BJ (cell line): ENCODE data around the gene NQO2. TPM values are rescaled to one million over a fixed set of nuclear protein-coding genes. Genes with fewer than 3 reads are reported as not detected.
"Not testable (repeated sequence)": the region's sequence is repeated elsewhere in the genome, so short reads cannot be mapped to it uniquely, and the experiment has no call there.

ENCODE experiments used
- CTCF ChIA-PET: fragments of 350-600 bp; formaldehyde crosslinking; extraction: SDS; loops from one replicate; lab custom pipeline; 2021; ENCODE audit warnings: antibody characterized with exemption, inconsistent platforms; lab: Yijun Ruan, JAX
- POLR2A ChIA-PET: fragments of 300-600 bp; sonication (Branson Sonifier 250); formaldehyde crosslinking; extraction: SDS; loops from one replicate; lab custom pipeline; 2021; ENCODE audit warnings: antibody characterized with exemption; lab: Charles Lee
- DNase-seq: peaks from one replicate; pipeline ENCODE4 v3.0.0-alpha.2; 2011; ENCODE audit warnings: low read depth
- H3K27me3 ChIP-seq: 2 replicates; pipeline ENCODE4 v1.6.0; 2011; ENCODE audit warnings: low read length; ENCODE audit not compliant: control insufficient read depth, insufficient read depth
- H3K36me3 ChIP-seq: 2 replicates; pipeline ENCODE4 v1.5.1; 2011; ENCODE audit warnings: low read length; ENCODE audit not compliant: control insufficient read depth, insufficient read depth
- H3K4me3 ChIP-seq: 2 replicates; pipeline ENCODE4 v1.5.1; 2011; ENCODE audit warnings: low read depth, mild to moderate bottlenecking, control low read depth, low read length
- polyA plus RNA-seq: library from polyadenylated mRNA; depleted of rRNA; stranded (reverse); fragments of >200 nt; gene quantifications from 2 replicates; pipeline ENCODE4 v1.2.3, GENCODE V29; 2011
- TF ChIP-seq, protein P1 (sequence below): IDR thresholded peaks from 2 replicates; pipeline ENCODE4 v1.5.1; 2011; ENCODE audit warnings: low read depth, mild to moderate bottlenecking, control low read depth, inconsistent platforms, low read length, moderate library complexity; ENCODE audit not compliant: insufficient read depth

NQO2 gene
- polyA plus RNA-seq, 1 experiment: 56.2 TPM

DNA sequence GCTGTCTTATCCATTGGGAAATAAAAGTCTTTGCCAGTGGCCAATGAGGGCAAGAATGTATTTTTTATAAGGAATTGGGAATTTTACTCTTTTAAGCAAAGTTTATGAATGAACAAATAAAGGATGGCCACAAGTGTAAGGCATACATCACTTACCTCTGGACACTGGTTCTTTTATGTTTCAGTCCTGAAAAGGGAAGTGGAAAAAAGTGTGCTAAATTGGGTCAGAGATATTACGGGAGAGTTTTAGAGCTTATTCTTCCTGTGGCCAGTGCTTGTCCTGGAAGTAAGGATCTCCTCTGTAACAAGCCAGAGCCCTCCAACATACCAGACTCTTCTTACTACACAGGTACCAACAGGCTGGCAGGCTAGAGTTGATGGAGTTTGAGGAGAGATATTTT, 46.1 kb downstream of the NQO2 start:
- peaks cover 2% of the 10 kb centered on the region; the same call in 1 of the 2 replicates for H3K27me3 ChIP-seq
- ChIA-PET CTCF (interaction anchor here (1.1 kb wide), 1 partner anchor 200 kb away, joined by 3 read pairs; no protein-coding TSS in a partner anchor), POLR2A (no interaction called here)
- TF ChIP-seq, protein P1, sequence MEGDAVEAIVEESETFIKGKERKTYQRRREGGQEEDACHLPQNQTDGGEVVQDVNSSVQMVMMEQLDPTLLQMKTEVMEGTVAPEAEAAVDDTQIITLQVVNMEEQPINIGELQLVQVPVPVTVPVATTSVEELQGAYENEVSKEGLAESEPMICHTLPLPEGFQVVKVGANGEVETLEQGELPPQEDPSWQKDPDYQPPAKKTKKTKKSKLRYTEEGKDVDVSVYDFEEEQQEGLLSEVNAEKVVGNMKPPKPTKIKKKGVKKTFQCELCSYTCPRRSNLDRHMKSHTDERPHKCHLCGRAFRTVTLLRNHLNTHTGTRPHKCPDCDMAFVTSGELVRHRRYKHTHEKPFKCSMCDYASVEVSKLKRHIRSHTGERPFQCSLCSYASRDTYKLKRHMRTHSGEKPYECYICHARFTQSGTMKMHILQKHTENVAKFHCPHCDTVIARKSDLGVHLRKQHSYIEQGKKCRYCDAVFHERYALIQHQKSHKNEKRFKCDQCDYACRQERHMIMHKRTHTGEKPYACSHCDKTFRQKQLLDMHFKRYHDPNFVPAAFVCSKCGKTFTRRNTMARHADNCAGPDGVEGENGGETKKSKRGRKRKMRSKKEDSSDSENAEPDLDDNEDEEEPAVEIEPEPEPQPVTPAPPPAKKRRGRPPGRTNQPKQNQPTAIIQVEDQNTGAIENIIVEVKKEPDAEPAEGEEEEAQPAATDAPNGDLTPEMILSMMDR: no peak
- no peak overlapping the region for H3K4me3 ChIP-seq
- no peak for DNase-seq
- no peaks in the 10 kb centered on the region for H3K36me3 ChIP-seq

DNA sequence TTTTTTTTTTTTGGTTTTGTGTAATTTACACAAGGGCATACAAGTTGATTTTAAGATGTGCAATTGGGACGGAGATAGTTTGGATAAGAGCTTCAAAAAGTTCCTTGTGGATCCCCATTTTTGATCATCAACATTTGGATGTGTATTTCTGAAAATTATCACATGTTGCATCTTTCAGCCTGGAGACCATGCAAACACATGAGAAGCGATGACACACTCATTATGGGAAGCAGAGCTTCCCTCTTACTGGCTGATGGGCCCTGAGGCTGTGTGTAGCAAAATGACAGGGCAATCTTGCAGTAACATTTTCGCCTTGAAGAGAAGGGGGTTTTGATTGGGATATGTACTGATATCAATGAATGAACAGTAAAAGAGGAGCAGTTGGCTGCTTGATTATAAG, 46.6 kb downstream of the NQO2 start:
- peaks cover 2% of the 10 kb centered on the region; the same call in 1 of the 2 replicates for H3K27me3 ChIP-seq
- TF ChIP-seq, protein P1: no peak
- ChIA-PET CTCF (interaction anchor here (1.1 kb wide), 1 partner anchor 200 kb away, joined by 3 read pairs; no protein-coding TSS in a partner anchor), POLR2A (no interaction called here)
- no peaks in the 10 kb centered on the region for H3K36me3 ChIP-seq
- no peak overlapping the region for H3K4me3 ChIP-seq
- DNase-seq: no peak

DNA sequence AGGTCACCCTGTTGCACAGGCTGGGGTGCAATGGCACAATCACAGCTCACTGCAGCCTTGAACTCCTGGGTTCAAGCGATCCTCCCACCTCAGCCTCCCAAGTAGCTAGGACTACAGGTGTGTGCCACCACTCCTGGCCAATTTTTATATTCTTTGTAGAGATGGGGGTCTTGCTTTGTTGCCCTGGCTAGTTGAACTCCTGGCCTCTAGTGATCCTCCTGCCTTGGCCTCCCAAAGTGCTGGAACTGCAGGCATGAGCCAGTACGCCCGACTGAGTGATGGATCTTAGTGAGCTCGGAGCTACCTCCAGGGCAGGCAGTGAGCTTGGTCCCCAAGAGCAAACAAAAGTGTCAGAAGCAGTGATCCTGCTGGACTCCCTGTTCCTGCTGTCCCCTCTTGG, 48.3 kb downstream of the NQO2 start:
- H3K4me3 ChIP-seq, DNase-seq, H3K27me3 ChIP-seq, H3K36me3 ChIP-seq, POLR2A ChIA-PET: not testable (repeated sequence)
- CTCF ChIA-PET: interaction anchor here (1.0 kb wide), 1 partner anchor 56 kb away, joined by 3 read pairs; no protein-coding TSS in a partner anchor

DNA sequence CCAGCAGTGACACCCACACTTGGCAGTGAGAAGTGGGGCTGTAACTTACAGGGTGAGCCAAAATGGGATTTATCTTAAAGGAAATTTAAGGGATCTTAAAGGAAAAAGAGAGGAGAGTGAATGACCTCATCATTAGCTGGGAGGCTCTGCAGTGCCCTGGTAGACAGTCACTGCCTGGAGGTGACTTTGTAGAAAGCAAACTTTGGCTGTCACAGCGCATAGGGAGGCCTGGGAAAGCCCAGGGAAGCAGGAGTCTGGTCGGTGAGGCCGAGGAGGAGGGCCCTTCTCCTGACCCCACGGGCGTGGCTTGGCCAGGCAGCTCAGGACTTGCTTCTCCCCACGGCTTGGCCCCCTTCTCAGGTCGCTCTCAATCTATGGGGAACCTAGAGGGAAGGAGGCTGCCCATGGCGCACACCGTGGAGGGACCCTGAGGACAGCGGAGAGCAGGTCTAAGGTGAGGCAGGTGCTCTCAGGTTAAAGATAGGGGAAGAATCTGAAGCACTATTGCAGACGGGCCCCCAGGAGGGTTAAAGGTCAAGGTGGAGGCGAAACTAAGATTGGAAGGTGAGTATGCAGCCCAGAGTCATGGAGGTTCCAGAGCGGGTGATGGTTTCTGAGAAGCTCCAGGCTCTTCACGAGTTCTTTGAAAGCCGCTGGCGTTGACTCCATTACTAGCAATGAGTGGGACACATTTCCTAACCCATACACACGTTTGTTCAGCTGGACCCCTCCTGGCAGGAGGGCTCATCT, 53.0 kb downstream of the NQO2 start:
- no peaks in the 10 kb centered on the region for H3K36me3 ChIP-seq
- ChIA-PET POLR2A (no interaction called here), CTCF (interaction anchor here (0.8 to 1.2 kb wide), 3 partner anchors 9 to 211 kb away, joined by 3 to 4 read pairs (median 3); no protein-coding TSS in a partner anchor)
- peaks cover 2% of the 10 kb centered on the region; the same call in 1 of the 2 replicates for H3K27me3 ChIP-seq
- no peak overlapping the region for H3K4me3 ChIP-seq
- no peak for DNase-seq
- TF ChIP-seq, protein P1: no peak

DNA sequence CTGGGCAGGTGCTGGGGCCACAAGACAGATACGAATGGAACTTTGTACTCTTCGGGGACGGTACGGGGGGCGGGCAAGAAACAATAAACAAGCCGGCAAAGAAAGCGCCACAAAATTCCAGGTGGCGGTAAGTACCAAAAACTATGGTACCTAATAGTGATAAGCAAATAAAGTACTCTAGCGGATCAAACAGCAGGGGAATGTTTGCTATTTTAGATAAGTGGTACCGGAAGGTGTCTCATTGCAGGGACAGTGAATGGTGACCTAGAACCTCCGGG, 53.5 kb downstream of the NQO2 start:
- H3K27me3 ChIP-seq: peaks cover 2% of the 10 kb centered on the region; the same call in 1 of the 2 replicates
- ChIA-PET POLR2A (no interaction called here), CTCF (interaction anchor here (0.6 to 1.6 kb wide), 8 partner anchors 8 to 212 kb away, joined by 3 to 8 read pairs (median 4); partner anchors contain the start of gene NQO2)
- no peak for DNase-seq
- TF ChIP-seq, protein P1: no peak
- H3K36me3 ChIP-seq: no peaks in the 10 kb centered on the region
- H3K4me3 ChIP-seq: no peak overlapping the region; the same call in 1 of the 2 replicates

DNA sequence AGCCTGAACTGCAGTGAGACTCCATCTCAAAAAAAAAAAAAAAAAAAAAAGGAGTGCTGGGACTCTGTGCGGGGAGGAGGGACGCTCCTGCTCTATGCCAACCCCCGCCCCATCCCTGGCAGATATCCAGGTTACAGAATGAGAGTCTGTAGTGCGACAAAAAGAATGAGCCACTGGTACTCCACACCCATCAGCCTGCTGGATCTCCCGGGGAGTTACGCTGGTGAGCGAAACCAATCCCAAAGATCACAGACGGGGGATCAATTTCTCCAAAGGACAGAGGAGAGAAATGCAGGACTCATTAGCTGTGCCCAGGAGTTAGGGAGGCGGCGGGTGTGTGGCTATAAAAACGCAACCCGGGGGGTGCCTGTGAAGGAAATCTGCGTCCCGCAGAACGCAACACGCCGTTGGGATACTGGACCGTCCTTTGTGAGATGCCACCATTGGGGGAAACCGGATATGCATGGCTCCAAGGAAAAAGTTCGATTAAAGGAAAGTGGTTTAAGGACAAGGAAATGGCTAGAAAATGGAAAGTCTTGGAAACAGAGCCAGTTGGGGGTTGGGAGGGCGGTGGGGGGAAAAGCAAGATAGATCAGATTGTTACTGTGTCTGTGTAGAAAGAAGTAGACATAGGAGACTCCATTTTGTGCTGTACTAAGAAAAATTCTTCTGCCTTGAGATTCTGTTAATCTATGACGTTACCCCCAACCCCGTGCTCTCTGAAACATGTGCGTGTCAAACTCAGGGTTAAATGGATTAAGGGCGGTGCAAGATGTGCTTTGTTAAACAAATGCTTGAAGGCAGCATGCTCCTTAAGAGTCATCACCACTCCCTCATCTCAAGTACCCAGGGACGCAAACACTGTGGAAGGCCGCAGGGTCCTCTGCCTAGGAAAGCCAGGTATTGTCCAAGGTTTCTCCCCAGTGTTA, 54.8 kb downstream of the NQO2 start:
- not testable (repeated sequence) for H3K4me3 ChIP-seq, H3K36me3 ChIP-seq, DNase-seq, H3K27me3 ChIP-seq
- ChIA-PET POLR2A (interaction anchor here (0.7 kb wide), 1 partner anchor 66 kb away, joined by 6 read pairs; no protein-coding TSS in a partner anchor), CTCF (interaction anchor here (0.6 to 1.6 kb wide), 6 partner anchors 26 to 998 kb away, joined by 3 to 8 read pairs (median 4); partner anchors contain the start of gene NQO2)

DNA sequence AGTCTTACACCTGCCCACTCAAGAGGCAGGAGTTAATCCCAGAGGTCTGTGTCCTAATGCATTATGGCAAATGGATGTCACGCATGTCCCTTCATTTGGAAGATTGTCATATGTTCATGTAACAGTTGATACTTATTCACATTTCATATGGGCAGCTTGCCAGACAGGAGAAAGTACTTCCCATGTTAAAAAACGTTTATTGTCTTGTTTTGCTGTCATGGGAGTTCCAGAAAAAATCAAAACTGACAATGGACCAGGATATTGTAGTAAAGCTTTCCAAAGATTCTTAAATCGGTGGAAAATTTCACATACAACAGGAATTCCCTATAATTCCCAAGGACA, 55.4 kb downstream of the NQO2 start:
- POLR2A ChIA-PET, DNase-seq: not testable (repeated sequence)

More for the DNA sequence above, 55.4 kb downstream of the NQO2 start:
- not testable (repeated sequence) for H3K4me3 ChIP-seq, H3K27me3 ChIP-seq, H3K36me3 ChIP-seq
- CTCF ChIA-PET: interaction anchor here (1.0 kb wide), 1 partner anchor 31 kb away, joined by 3 read pairs; no protein-coding TSS in a partner anchor
